ENCODE results near the gene ZNF592.
"Not testable (repeated sequence)": the region's sequence is repeated elsewhere in the genome, so short reads cannot be mapped to it uniquely, and the experiment has no call there.

Gene ZNF592

DNA sequence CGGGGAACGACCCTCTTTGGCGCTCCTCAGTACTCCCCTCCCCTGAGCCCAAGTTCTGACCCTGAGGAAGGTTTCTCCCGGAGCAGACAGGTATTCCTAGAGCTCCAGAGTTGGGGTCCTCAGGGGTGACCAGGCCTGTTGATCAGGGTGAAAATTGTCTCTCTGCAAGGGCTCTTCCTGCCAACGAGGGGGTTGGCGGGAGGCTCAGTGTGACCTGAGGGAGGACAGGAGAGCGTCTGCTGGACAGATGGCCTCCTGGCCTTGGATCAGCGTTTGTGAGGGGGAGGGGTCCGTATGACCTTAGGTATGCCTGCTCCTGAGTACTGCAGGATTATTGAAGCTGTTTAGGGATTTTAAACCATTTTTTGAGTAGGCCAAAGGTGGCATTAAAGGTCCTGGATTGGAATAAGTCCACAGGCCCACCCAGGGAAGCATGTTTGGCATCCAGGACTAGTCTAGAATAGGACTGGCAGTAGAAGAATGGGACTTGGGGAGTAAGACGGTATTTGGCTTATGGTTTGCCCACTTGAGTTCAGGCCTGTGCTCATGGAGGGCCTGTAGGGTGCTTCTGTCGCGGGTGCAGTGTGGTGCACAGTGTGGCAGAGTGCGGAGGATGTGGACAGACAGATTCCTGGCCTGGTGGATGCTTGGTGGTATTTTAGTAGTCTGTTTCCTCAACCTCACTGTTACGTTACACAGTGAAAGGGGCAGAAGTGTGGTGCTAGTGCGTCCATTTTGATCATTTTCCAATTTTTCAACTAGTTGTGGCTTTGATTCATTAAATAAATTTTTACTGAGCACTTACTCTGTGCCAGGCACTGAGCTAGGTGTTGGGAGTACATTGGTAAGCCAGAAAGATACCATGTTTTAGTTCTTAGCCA, 959 bp downstream of the ZNF592 start:
- Histone ChIP-seq H3K4me3 (ENCODE audit: low read depth in 1 of 2, low read length in 1 of 2) (peak overlapping the region; percentile 81 to 89), H3K36me3 (peaks cover 4% of the 10 kb centered on the region), H3K9me3 (no peaks in the 10 kb centered on the region), H3K4me1 (ENCODE audit: control insufficient read depth in 1 of 2, insufficient read depth in 1 of 2, low read depth in 1 of 2, low read length in 1 of 2) (peaks cover 62 to 63% of the 10 kb centered on the region in 2 experiments), H3K27ac (peak overlapping the region; percentile 100), H3K27me3 (no peaks in the 10 kb centered on the region)
- TF ChIP-seq, protein P1, sequence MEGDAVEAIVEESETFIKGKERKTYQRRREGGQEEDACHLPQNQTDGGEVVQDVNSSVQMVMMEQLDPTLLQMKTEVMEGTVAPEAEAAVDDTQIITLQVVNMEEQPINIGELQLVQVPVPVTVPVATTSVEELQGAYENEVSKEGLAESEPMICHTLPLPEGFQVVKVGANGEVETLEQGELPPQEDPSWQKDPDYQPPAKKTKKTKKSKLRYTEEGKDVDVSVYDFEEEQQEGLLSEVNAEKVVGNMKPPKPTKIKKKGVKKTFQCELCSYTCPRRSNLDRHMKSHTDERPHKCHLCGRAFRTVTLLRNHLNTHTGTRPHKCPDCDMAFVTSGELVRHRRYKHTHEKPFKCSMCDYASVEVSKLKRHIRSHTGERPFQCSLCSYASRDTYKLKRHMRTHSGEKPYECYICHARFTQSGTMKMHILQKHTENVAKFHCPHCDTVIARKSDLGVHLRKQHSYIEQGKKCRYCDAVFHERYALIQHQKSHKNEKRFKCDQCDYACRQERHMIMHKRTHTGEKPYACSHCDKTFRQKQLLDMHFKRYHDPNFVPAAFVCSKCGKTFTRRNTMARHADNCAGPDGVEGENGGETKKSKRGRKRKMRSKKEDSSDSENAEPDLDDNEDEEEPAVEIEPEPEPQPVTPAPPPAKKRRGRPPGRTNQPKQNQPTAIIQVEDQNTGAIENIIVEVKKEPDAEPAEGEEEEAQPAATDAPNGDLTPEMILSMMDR (IDR thresholded peaks at IDR 0.05), result no peak

DNA sequence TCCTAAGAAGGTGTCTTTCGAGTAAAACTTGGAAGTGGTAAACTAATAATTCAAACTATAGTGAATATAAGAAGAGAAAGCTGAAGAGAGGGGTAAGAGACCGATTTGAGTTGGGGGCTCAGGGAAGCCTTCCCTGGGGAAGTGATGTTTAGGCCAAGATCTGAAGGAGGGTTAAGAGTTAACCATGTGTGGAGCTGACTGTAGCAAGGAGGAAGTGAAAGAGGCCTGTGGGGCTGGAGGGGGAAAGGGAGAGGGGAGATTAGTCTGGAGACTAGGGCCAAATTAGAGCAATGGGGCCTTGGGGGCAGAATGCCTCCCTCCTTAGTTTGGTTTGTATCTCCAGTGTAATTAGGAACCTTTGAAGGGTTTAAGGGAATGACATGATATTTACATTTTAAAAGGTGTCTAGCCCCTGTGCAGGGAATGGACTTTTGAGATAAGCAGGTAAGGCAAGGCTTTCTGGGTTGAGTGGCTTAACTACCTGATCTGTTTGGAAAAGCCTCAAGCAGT, 2.2 kb downstream of the ZNF592 start:
- Histone ChIP-seq H3K4me3 (ENCODE audit: low read depth in 1 of 2, low read length in 1 of 2) (peak overlapping the region; percentile 81 to 89), H3K27ac (peak overlapping the region; percentile 100), H3K36me3 (peaks cover 4% of the 10 kb centered on the region), H3K9me3 (no peaks in the 10 kb centered on the region), H3K27me3 (no peaks in the 10 kb centered on the region), H3K4me1 (ENCODE audit: control insufficient read depth in 1 of 2, insufficient read depth in 1 of 2, low read depth in 1 of 2, low read length in 1 of 2) (peaks cover 53 to 55% of the 10 kb centered on the region in 2 experiments)
- TF ChIP-seq, protein P1 (IDR thresholded peaks at IDR 0.05), result no peak

DNA sequence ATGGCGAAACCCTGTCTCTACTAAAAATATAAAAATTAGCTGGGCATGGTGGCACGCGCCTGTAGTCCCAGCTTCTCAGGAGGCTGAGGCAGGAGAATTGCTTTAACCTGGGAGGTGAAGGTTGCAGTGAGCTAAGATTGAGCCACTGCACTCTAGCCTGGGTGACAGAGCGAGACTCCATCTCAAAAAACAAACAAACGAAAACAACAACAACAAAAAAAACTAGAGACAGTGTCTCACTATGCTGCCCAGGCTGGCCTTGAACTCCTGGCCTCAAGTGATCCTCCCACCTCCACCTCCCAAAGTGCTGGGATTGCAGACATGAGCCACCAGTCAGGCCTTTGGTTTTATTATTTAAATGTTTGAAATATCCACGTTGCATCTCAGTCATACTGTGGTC, 3.3 kb downstream of the ZNF592 start:
- Histone ChIP-seq H3K4me1 (ENCODE audit: control insufficient read depth in 1 of 2, insufficient read depth in 1 of 2, low read depth in 1 of 2, low read length in 1 of 2) (peaks cover 50 to 51% of the 10 kb centered on the region in 2 experiments), H3K27ac (peak overlapping the region; percentile 1)
- not testable (repeated sequence) for H3K9me3 ChIP-seq; H3K27me3 ChIP-seq; H3K36me3 ChIP-seq; H3K4me3 ChIP-seq (ENCODE audit: low read depth in 1 of 2, low read length in 1 of 2)

DNA sequence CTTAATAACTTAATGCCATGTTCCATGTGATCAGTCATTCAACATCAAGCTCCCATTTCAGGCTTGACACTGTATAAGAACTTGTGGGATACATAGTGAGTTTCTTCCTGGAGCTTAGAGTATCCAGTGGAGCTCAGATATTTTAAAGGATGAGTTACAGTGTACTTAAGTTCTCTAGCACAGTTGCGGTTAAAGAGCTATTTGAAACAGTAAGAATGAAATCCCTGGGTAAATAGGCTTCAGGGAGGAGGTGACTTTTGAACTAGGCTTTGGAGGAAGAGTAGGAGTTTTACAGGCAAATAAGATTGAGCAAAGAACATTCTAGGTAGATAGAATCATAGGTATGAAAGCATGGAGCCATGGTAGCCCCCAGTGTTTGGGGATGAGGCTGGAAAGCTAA, 3.8 kb downstream of the ZNF592 start:
- Histone ChIP-seq H3K4me1 (ENCODE audit: control insufficient read depth in 1 of 2, insufficient read depth in 1 of 2, low read depth in 1 of 2, low read length in 1 of 2) (peaks cover 46 to 50% of the 10 kb centered on the region in 2 experiments), H3K27me3 (no peaks in the 10 kb centered on the region), H3K9me3 (no peaks in the 10 kb centered on the region), H3K27ac (peak overlapping the region; percentile 1), H3K4me3 (ENCODE audit: low read depth in 1 of 2, low read length in 1 of 2) (no peak overlapping the region), H3K36me3 (peaks cover 4% of the 10 kb centered on the region)
- TF ChIP-seq, protein P1 (IDR thresholded peaks at IDR 0.05), result no peak

DNA sequence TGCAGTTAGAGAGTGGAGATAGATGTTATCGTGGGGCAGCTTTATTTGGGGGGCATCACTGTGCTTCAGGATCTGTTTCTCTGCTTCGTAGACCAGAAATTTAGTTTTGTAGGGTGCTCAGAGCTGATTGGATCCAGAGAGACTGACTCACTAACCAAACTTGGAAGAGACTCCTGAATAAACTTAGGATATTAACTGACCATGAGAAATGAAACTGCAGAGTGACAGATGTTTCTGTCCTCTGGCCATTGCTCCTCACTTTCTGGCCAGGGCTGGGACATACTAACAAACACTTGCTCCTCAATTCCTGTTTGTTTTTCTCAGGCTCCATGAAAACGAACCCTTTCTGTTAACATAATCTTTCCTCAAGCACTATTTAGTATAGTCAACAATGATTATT, 4.3 kb downstream of the ZNF592 start:
- no peaks in the 10 kb centered on the region for H3K27me3 ChIP-seq
- peaks cover 4% of the 10 kb centered on the region for H3K36me3 ChIP-seq
- TF ChIP-seq, protein P1 (IDR thresholded peaks at IDR 0.05), result no peak
- peak overlapping the region; percentile 1 for H3K27ac ChIP-seq
- H3K4me3 ChIP-seq (ENCODE audit: low read depth in 1 of 2, low read length in 1 of 2), result no peak overlapping the region
- peaks cover 41 to 50% of the 10 kb centered on the region in 2 experiments for H3K4me1 ChIP-seq (ENCODE audit: control insufficient read depth in 1 of 2, insufficient read depth in 1 of 2, low read depth in 1 of 2, low read length in 1 of 2)
- H3K9me3 ChIP-seq, result no peaks in the 10 kb centered on the region

DNA sequence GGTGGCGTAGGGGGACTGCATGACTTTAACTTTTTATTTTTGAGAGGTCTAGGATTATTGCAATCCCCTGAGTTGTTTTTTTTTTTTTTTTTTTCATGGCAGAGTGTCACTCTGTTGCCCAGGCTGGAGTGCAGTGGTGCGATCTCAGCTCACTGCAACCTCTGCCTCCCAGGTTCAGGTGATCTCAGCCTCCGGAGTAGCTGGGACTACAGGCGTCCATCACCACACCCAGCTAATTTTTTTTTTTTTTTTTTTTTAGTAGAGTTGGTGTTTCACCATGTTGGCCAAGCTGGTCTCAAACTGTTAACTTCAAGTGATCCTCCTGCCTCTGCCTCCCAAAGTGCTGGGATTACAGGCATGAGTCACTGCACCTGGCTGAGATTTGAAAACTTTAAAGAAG, 6.5 kb downstream of the ZNF592 start:
- H3K4me3 ChIP-seq (ENCODE audit: low read depth in 1 of 2, low read length in 1 of 2); H3K36me3 ChIP-seq; H3K27me3 ChIP-seq; H3K9me3 ChIP-seq; H3K27ac ChIP-seq: not testable (repeated sequence)
- peaks cover 32 to 49% of the 10 kb centered on the region in 2 experiments for H3K4me1 ChIP-seq (ENCODE audit: control insufficient read depth in 1 of 2, insufficient read depth in 1 of 2, low read depth in 1 of 2, low read length in 1 of 2)
